WTC11 (cell line): Measurements from ENCODE around the gene TRIM65. TPM values are rescaled to one million over a fixed set of nuclear protein-coding genes. Genes with fewer than 3 reads are reported as not detected.
A peak's percentile ranks its signal among the peaks of the same experiment; 100 is the strongest.

Experiments
- AFF4 ChIP-seq: sonication (generic); formaldehyde crosslinking; IDR thresholded peaks from 2 replicates; pipeline ENCODE4 v1.8.1; 2023; ENCODE audit warnings: mild to moderate bottlenecking, missing genetic modification reagents, borderline replicate concordance
- AR ChIP-seq: fragments of 250-450 bp; sonication (Bioruptor Pico); IDR thresholded peaks from 2 replicates; pipeline ENCODE4 v1.9.0; 2021; ENCODE audit warnings: mild to moderate bottlenecking
- ATF2 ChIP-seq: sonication (generic); formaldehyde crosslinking; IDR thresholded peaks from 2 replicates; pipeline ENCODE4 v1.8.1; 2022; ENCODE audit warnings: low read depth, missing genetic modification reagents, borderline replicate concordance
- ETV6 ChIP-seq: sonication (generic); formaldehyde crosslinking; IDR thresholded peaks from 2 replicates; pipeline ENCODE4 v1.8.1; 2022; ENCODE audit warnings: mild to moderate bottlenecking, missing genetic modification reagents
- FOXK1 ChIP-seq: sonication (generic); formaldehyde crosslinking; IDR thresholded peaks from 2 replicates; pipeline ENCODE4 v1.8.0; 2022; ENCODE audit warnings: mild to moderate bottlenecking, moderate library complexity, missing genetic modification reagents
- GTF2I ChIP-seq: fragments of 250-450 bp; sonication (Bioruptor Pico); conservative IDR thresholded peaks from 2 replicates; pipeline ENCODE4 v1.4.0; 2021; ENCODE audit warnings: mild to moderate bottlenecking
- IRF2 ChIP-seq: sonication (generic); formaldehyde crosslinking; IDR thresholded peaks from 2 replicates; pipeline ENCODE4 v1.8.0; 2022; ENCODE audit warnings: low read depth, missing genetic modification reagents, borderline replicate concordance
- JUN ChIP-seq: sonication (generic); formaldehyde crosslinking; IDR thresholded peaks from 2 replicates; pipeline ENCODE4 v1.8.0; 2023; ENCODE audit warnings: mild to moderate bottlenecking, missing genetic modification reagents
- MLX ChIP-seq: sonication (generic); formaldehyde crosslinking; IDR thresholded peaks from 2 replicates; pipeline ENCODE4 v1.8.1; 2023; ENCODE audit warnings: mild to moderate bottlenecking, missing genetic modification reagents, moderate library complexity
- NR1H2 ChIP-seq: sonication (generic); formaldehyde crosslinking; IDR thresholded peaks from 2 replicates; pipeline ENCODE4 v1.9.0; 2021; ENCODE audit warnings: mild to moderate bottlenecking, moderate library complexity, missing genetic modification reagents
- PRDM15 ChIP-seq: sonication (generic); formaldehyde crosslinking; IDR thresholded peaks from 2 replicates; pipeline ENCODE4 v1.8.0; 2022; ENCODE audit warnings: missing genetic modification reagents
- PREB ChIP-seq: sonication (generic); formaldehyde crosslinking; IDR thresholded peaks from 2 replicates; pipeline ENCODE4 v1.8.1; 2022; ENCODE audit warnings: mild to moderate bottlenecking, missing genetic modification reagents, moderate library complexity, borderline replicate concordance
- SP1 ChIP-seq: sonication (generic); formaldehyde crosslinking; conservative IDR thresholded peaks from 2 replicates; pipeline ENCODE4 v1.8.1; 2022; ENCODE audit warnings: missing genetic modification reagents
- TEAD1 ChIP-seq: sonication (generic); formaldehyde crosslinking; IDR thresholded peaks from 2 replicates; pipeline ENCODE4 v1.8.0; 2022; ENCODE audit warnings: mild to moderate bottlenecking, missing genetic modification reagents
- USF2 ChIP-seq: sonication (generic); formaldehyde crosslinking; IDR thresholded peaks from 2 replicates; pipeline ENCODE4 v1.8.1; 2023; ENCODE audit warnings: mild to moderate bottlenecking, missing genetic modification reagents, moderate library complexity
- ZBTB43 ChIP-seq: sonication (generic); formaldehyde crosslinking; IDR thresholded peaks from 2 replicates; pipeline ENCODE4 v1.8.1; 2023; ENCODE audit warnings: mild to moderate bottlenecking, missing genetic modification reagents
- ZNF121 ChIP-seq: sonication (generic); formaldehyde crosslinking; IDR thresholded peaks from 2 replicates; pipeline ENCODE4 v1.8.0; 2023; ENCODE audit warnings: missing genetic modification reagents
- ZNF138 ChIP-seq: sonication (generic); formaldehyde crosslinking; conservative IDR thresholded peaks from 2 replicates; pipeline ENCODE4 v1.8.1; 2022; ENCODE audit warnings: mild to moderate bottlenecking, moderate library complexity, missing genetic modification reagents
- ZNF512 ChIP-seq: sonication (generic); formaldehyde crosslinking; IDR thresholded peaks from 2 replicates; pipeline ENCODE4 v1.8.1; 2022; ENCODE audit warnings: missing genetic modification reagents, borderline replicate concordance
- ZNF671 ChIP-seq: fragments of 250-450 bp; sonication (Bioruptor Pico); IDR thresholded peaks from 2 replicates; pipeline ENCODE4 v1.8.0; 2021; ENCODE audit warnings: mild to moderate bottlenecking
- total RNA-seq: library from RNA; stranded (reverse); gene quantifications from 3 replicates; pipeline ENCODE4 v1.2.3, GENCODE V29; 2021

TRIM65 gene
- total RNA-seq, 1 experiment from 2014 or later, result 56.4 TPM

- TF ChIP-seq AFF4 (CRISPR knock-in tag) (no peak), AR (CRISPR knock-in tag) (no peak), ZNF121 (CRISPR knock-in tag) (no peak), ZNF512 (CRISPR knock-in tag) (no peak), PRDM15 (no peak), ATF2 (CRISPR knock-in tag) (no peak), USF2 (peak; percentile 59), GTF2I (0 out of 2 replicates have a peak, but pooled peaks have one; percentile 33), TEAD1 (CRISPR knock-in tag) (no peak; the same call in none of the 2 replicates), NR1H2 (CRISPR knock-in tag) (no peak), MLX (no peak), ZNF138 (no peak), PREB (CRISPR knock-in tag) (no peak), IRF2 (CRISPR knock-in tag) (no peak), SP1 (CRISPR knock-in tag) (peak; percentile 96), ZBTB43 (CRISPR knock-in tag) (no peak), JUN (CRISPR knock-in tag) (no peak), ETV6 (peak; percentile 40; the same call in 1 of the 2 replicates), FOXK1 (CRISPR knock-in tag) (peak; percentile 11; the same call in 1 of the 2 replicates), ZNF671 (no peak)
These were observed 8.2 kb upstream of the TRIM65 start, which contains the start of gene MRPL38 (continued) for GRCh38 chr17:75904749-75905521.
